Ascending aorta (tissue), 2 donors: Measurements from ENCODE around the gene VPS16. TPM values are rescaled to one million over a fixed set of nuclear protein-coding genes. Genes with fewer than 3 reads are reported as not detected.

Experiments
- DNase-seq, 2 donors: peaks; one replicate each; pipeline ENCODE4 v3.0.0-alpha.2; 2019; ENCODE audit warnings: low spot score in 2 of 2
- H3K27ac ChIP-seq, 2 donors: fragments of 200-600 bp; sonication (generic); one replicate each; pipeline ENCODE4 v1.5.1; 2016 to 2017; ENCODE audit warnings: mild to moderate bottlenecking in 1 of 2
- H3K27me3 ChIP-seq: fragments of 200-600 bp; sonication (generic); one replicate; pipeline ENCODE4 v1.5.1; 2017
- H3K36me3 ChIP-seq, 2 donors: fragments of 200-600 bp; sonication (generic); one replicate each; pipeline ENCODE4 v1.5.1; 2016
- H3K4me1 ChIP-seq, 2 donors: fragments of 200-600 bp; sonication (generic); one replicate each; pipeline ENCODE4 v1.5.1; 2016 to 2017; ENCODE audit warnings: mild to moderate bottlenecking in 1 of 2
- H3K4me3 ChIP-seq, 2 donors: fragments of 200-600 bp; sonication (generic); one replicate each; pipeline ENCODE4 v1.5.1; 2016 to 2017; ENCODE audit warnings: mild to moderate bottlenecking in 1 of 2
- H3K9me3 ChIP-seq, 2 donors: fragments of 200-600 bp; sonication (generic); one replicate each; pipeline ENCODE4 v1.5.1; 2016
- intact Hi-C: fragments of 100-400 bp; cut with DNase I; formaldehyde crosslinking; loops from one replicate; pipeline ENCODE4 v1.15.1; 2023
- total RNA-seq: library from RNA; depleted of rRNA; stranded (reverse); fragments of >200 nt; gene quantifications from one replicate; pipeline ENCODE4 v1.1.0, GENCODE V29; 2016
- TF ChIP-seq, protein P1 (sequence below), 3 experiments: fragments of 200-600 bp in 2 of 3; fragments of 450-650 bp in 1 of 3; sonication (generic) in 2 of 3; IDR thresholded peaks; one replicate each; pipeline ENCODE4 v1.5.1; 2016 to 2019; ENCODE audit warnings: antibody characterized with exemption in 3 of 3, mild to moderate bottlenecking in 1 of 3, moderate library complexity in 1 of 3

The VPS16 gene
- total RNA-seq, 1 donor from 2014 or later = 61.1 TPM

DNA sequence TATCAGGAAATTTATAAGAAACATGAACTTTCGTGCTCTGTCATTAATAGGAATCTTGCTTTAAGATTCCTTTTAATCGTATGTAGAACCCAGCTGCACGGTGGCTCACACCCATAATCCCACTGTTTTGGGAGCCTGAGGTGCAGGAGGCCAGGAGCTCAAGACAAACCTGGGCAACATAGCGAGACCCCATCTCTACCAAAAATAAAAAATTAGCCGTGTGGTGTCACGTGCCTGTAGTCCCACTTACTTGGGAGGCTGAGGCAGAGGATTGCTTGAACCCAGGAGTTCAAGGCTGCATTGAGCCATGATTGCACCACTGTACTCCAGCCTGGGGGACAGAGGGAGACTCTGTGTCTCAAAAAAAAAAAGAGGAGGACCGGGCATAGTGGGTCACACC is 40.1 kb downstream of the VPS16 start:
- no peak for DNase-seq
- TF ChIP-seq, protein P1, sequence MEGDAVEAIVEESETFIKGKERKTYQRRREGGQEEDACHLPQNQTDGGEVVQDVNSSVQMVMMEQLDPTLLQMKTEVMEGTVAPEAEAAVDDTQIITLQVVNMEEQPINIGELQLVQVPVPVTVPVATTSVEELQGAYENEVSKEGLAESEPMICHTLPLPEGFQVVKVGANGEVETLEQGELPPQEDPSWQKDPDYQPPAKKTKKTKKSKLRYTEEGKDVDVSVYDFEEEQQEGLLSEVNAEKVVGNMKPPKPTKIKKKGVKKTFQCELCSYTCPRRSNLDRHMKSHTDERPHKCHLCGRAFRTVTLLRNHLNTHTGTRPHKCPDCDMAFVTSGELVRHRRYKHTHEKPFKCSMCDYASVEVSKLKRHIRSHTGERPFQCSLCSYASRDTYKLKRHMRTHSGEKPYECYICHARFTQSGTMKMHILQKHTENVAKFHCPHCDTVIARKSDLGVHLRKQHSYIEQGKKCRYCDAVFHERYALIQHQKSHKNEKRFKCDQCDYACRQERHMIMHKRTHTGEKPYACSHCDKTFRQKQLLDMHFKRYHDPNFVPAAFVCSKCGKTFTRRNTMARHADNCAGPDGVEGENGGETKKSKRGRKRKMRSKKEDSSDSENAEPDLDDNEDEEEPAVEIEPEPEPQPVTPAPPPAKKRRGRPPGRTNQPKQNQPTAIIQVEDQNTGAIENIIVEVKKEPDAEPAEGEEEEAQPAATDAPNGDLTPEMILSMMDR (IDR thresholded peaks at IDR 0.05) = no peak
- H3K27me3 ChIP-seq = no peaks in the 10 kb centered on the region
- intact Hi-C loops = no loop called here
- H3K4me1 ChIP-seq = peaks cover 0 to 2% of the 10 kb centered on the region in 2 donors
- no peaks in the 10 kb centered on the region for H3K9me3 ChIP-seq
- no peak overlapping the region for H3K4me3 ChIP-seq
- H3K27ac ChIP-seq = no peak overlapping the region
- no peaks in the 10 kb centered on the region for H3K36me3 ChIP-seq

DNA sequence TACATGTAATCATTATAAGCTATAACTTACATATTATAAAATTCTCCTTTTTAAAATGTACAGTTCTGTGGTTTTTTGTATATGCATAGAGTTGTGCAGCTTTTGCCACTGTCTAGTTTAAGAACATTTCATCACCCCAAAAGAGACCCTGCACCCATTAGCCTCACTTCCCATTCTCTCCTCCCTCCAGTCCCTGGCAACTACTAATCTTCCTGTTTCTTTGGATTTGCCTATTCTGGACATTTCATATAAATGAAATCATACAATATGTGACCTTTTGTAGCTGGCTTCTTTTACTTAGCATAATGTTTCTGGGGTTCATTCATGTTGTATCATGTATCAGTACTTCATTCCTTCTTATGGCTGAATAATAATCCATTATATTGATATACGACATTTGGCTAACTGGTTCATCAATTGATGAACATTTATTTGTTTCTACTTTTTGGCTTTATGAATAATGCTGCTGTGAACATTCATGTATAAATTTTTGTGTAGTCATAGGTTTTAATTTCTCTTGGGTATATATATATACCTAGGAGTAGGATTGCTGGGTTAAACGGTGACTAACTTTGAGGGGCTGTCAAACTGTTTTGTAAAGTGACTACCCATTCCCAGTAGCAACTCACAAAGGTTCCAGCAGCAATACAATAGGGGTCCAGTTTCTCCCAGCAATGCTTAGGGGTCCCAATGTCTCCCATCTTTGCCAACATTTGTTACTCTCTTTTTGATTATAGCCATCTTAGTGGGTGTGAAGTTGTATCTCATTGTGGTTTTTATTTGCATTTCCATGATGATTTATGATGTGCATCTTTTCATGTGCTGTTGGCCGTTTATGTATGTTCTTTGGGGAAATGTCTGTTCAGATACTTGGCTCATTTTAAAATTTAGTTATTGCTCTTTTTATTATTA is 43.4 kb downstream of the VPS16 start:
- H3K27me3 ChIP-seq = no peaks in the 10 kb centered on the region
- no peak overlapping the region for H3K4me3 ChIP-seq
- no peak for DNase-seq
- intact Hi-C loops = no loop called here
- no peaks in the 10 kb centered on the region for H3K36me3 ChIP-seq
- no peaks in the 10 kb centered on the region for H3K9me3 ChIP-seq
- peaks cover 0 to 2% of the 10 kb centered on the region in 2 donors for H3K4me1 ChIP-seq
- no peak overlapping the region for H3K27ac ChIP-seq
- TF ChIP-seq, protein P1 (IDR thresholded peaks at IDR 0.05) = no peak

DNA sequence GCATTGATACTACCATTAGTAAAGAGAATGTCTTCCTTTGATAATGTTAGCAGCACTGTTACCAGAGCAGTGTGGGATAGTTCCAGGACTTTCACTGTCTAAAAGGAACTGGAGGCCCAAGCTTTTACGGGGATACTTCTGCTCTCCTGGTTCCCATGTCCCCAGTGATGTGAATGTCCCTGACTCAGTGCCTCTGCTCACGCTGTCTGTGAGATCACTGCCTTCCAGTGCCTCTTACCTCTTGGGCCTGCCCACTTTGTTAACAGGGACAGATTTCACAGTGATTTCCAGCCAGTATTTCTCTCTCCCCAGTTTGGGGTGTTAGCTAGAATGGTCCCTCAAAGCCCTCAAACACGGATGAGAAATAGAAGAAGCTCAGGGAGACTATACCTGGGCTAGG is 47.2 kb downstream of the VPS16 start:
- Histone ChIP-seq H3K27ac (no peak overlapping the region), H3K36me3 (no peaks in the 10 kb centered on the region), H3K27me3 (no peaks in the 10 kb centered on the region), H3K4me3 (no peak overlapping the region), H3K4me1 (no peaks in the 10 kb centered on the region), H3K9me3 (no peaks in the 10 kb centered on the region)
- DNase-seq = no peak
- TF ChIP-seq, protein P1 (IDR thresholded peaks at IDR 0.05) = no peak
- intact Hi-C loops = no loop called here

DNA sequence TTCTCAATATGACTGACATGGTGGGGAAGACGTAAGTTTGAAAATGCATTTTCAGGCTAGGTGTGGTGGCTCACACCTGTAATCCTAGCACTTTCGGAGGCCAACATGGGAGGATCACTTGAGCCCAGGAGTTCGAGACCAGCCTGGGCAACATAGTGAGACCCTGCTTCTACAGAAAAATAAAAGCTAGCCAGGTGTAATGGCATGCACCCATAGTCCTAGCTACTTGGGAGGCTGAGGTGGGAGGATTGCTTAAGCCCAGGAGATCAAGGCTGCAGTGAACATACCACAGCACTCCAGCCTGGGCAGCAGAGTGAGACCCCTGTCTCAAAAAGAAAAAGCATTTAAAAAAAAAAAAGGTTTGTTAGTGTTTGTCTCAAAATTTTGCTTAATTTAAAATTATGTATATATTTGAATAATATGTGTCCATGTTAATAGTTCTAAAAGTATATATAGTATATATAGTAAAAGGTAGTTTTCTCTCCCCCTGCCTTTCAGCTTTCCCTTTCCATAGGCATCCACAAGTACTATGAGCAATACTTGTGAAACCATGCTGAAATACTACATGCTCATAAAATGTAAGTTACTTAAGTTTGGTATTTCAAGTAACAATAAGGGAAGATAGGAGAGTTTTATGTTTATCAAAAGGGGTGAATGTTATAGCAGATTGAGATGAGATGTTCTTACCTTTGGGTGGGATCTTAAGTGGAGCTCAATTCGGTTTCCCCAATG is 47.8 kb downstream of the VPS16 start:
- no peaks in the 10 kb centered on the region for H3K27me3 ChIP-seq
- no peaks in the 10 kb centered on the region for H3K4me1 ChIP-seq
- no peak for DNase-seq
- no peaks in the 10 kb centered on the region for H3K36me3 ChIP-seq
- H3K27ac ChIP-seq = no peak overlapping the region
- no peak overlapping the region for H3K4me3 ChIP-seq
- intact Hi-C loops = no loop called here
- no peaks in the 10 kb centered on the region for H3K9me3 ChIP-seq
- TF ChIP-seq, protein P1 (IDR thresholded peaks at IDR 0.05) = no peak

DNA sequence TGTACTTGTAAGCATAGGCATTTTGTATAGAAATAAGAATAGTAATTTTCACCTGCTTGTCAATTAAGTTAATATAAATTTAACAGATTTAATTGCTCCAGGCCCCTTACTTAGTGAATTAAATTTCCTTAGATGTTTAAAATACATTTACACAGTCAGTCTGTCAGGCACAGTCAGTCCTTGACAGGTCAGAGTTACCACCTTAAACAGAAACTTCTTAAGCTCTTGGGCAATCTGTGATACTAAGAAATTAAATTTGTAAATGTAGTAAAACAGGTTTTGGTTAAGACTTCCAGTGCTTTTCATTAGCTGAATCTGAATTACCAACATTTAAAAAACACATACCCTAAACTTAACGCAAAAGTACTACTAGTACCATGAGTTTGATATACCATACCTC is 48.7 kb downstream of the VPS16 start:
- intact Hi-C loops = no loop called here

More for the DNA sequence above, 48.7 kb downstream of the VPS16 start:
- no peak for DNase-seq
- no peaks in the 10 kb centered on the region for H3K4me1 ChIP-seq
- no peak overlapping the region for H3K27ac ChIP-seq
- H3K36me3 ChIP-seq = no peaks in the 10 kb centered on the region
- no peaks in the 10 kb centered on the region for H3K9me3 ChIP-seq
- no peak overlapping the region for H3K4me3 ChIP-seq
- TF ChIP-seq, protein P1 (IDR thresholded peaks at IDR 0.05) = no peak
- H3K27me3 ChIP-seq = no peaks in the 10 kb centered on the region
